CD14-positive monocyte (primary cell): ENCODE measurements around the gene SEC23A. TPM values are rescaled to one million over a fixed set of nuclear protein-coding genes. Genes with fewer than 3 reads are reported as not detected.

Source experiments
- DNase-seq, 3 donors: peaks; one replicate each; pipeline ENCODE4 v3.0.0-alpha.2; 2011 to 2022
- H2AFZ ChIP-seq: 2 replicates; pipeline ENCODE4 v1.6.0; 2012; ENCODE audit warnings: mild to moderate bottlenecking, low read depth, low read length, inconsistent platforms; ENCODE audit not compliant: insufficient read depth, poor library complexity, severe bottlenecking
- H3K27ac ChIP-seq, 2 donors: 1 replicate in 1 of 2; 2 replicates in 1 of 2; pipeline ENCODE4 v1.5.1; 2012 to 2013; ENCODE audit warnings: low read length in 2 of 2, control low read depth in 1 of 2, inconsistent platforms in 1 of 2, low read depth in 1 of 2, mild to moderate bottlenecking in 1 of 2
- H3K27me3 ChIP-seq, 2 donors: one replicate each; pipeline versions ENCODE4 v1.6.0 to v1.6.1; 2011 to 2013; ENCODE audit warnings: low read length in 2 of 2; ENCODE audit not compliant: control insufficient read depth in 2 of 2, insufficient read depth in 2 of 2
- H3K36me3 ChIP-seq, 2 donors: replicated peaks in 1 of 2; 1 replicate in 1 of 2; 2 replicates in 1 of 2; pipeline versions ENCODE4 v1.5.1 to v1.6.1; 2012 to 2013; ENCODE audit warnings: low read length in 2 of 2, control low read depth in 1 of 2, inconsistent platforms in 1 of 2, mild to moderate bottlenecking in 1 of 2; ENCODE audit not compliant: insufficient read depth in 2 of 2, control insufficient read depth in 1 of 2
- H3K4me1 ChIP-seq, 2 donors: 1 replicate in 1 of 2; 2 replicates in 1 of 2; pipeline versions ENCODE4 v1.5.1 to v1.6.1; 2012 to 2013; ENCODE audit warnings: low read length in 2 of 2, control low read depth in 1 of 2, inconsistent platforms in 1 of 2, mild to moderate bottlenecking in 1 of 2, moderate library complexity in 1 of 2; ENCODE audit not compliant: insufficient read depth in 2 of 2, control insufficient read depth in 1 of 2
- H3K4me2 ChIP-seq: replicated peaks from 2 replicates; pipeline ENCODE3; 2012; ENCODE audit warnings: low read length, moderate library complexity, mild to moderate bottlenecking; ENCODE audit not compliant: poor library complexity, severe bottlenecking; ENCODE audit errors: extremely low read depth
- H3K4me3 ChIP-seq, 3 experiments: fragments of 200-600 bp in 1 of 3; sonication (generic) in 1 of 3; replicated peaks in 1 of 3; 1 replicate in 2 of 3; 2 replicates in 1 of 3; pipeline ENCODE4 v1.5.1; 2011 to 2013; ENCODE audit warnings: low read length in 3 of 3, mild to moderate bottlenecking in 3 of 3, control low read depth in 2 of 3, low read depth in 2 of 3, inconsistent platforms in 1 of 3, moderate library complexity in 1 of 3
- H3K79me2 ChIP-seq: 2 replicates; pipeline ENCODE4 v1.6.0; 2012; ENCODE audit warnings: mild to moderate bottlenecking, control low read depth, inconsistent platforms, low read length, moderate library complexity; ENCODE audit not compliant: insufficient read depth
- H3K9ac ChIP-seq: 2 replicates; pipeline ENCODE4 v1.6.0; 2017; ENCODE audit warnings: low read length, mild to moderate bottlenecking; ENCODE audit not compliant: insufficient read depth, poor library complexity, severe bottlenecking
- H3K9me3 ChIP-seq, 2 donors: replicated peaks in 1 of 2; 1 replicate in 1 of 2; 2 replicates in 1 of 2; pipeline versions ENCODE4 v1.5.1 to v1.6.1; 2012 to 2013; ENCODE audit warnings: low read length in 2 of 2, control low read depth in 1 of 2; ENCODE audit not compliant: control insufficient read depth in 1 of 2, insufficient read depth in 1 of 2
- H4K20me1 ChIP-seq: 2 replicates; pipeline ENCODE4 v1.6.0; 2012; ENCODE audit warnings: mild to moderate bottlenecking, low read length, control low read depth, moderate library complexity; ENCODE audit not compliant: insufficient read depth
- H3K27ac Mint-ChIP-seq, 7 donors: one replicate each; pipeline ENCODE4 v1.8.0; 2020; ENCODE audit warnings: mild to moderate bottlenecking in 7 of 7, mixed read lengths in 7 of 7, moderate library complexity in 6 of 7, inconsistent platforms in 2 of 7
- H3K27me3 Mint-ChIP-seq, 3 donors: one replicate each; pipeline ENCODE4 v1.8.0; 2021 to 2022; ENCODE audit warnings: low read depth in 3 of 3, mild to moderate bottlenecking in 3 of 3, mixed read lengths in 3 of 3, moderate library complexity in 3 of 3, inconsistent platforms in 1 of 3
- H3K36me3 Mint-ChIP-seq, 2 donors: one replicate each; pipeline ENCODE4 v1.8.0; 2020; ENCODE audit warnings: mixed read lengths in 2 of 2, inconsistent platforms in 1 of 2, mild to moderate bottlenecking in 1 of 2
- H3K4me1 Mint-ChIP-seq: one replicate; pipeline ENCODE4 v1.8.0; 2020; ENCODE audit warnings: mild to moderate bottlenecking, mixed read lengths
- H3K4me3 Mint-ChIP-seq, 2 donors: one replicate each; pipeline ENCODE4 v1.8.0; 2020; ENCODE audit warnings: mild to moderate bottlenecking in 2 of 2, mixed read lengths in 2 of 2, moderate library complexity in 1 of 2
- H3K9me3 Mint-ChIP-seq, 7 donors: one replicate each; pipeline ENCODE4 v1.8.0; 2020 to 2022; ENCODE audit warnings: mixed read lengths in 7 of 7, mild to moderate bottlenecking in 6 of 7, moderate library complexity in 6 of 7, inconsistent platforms in 2 of 7
- WGBS: methylation state at CpG from one replicate; pipeline ENCODE4 v1.1.5; 2013; ENCODE audit warnings: missing lambda C conversion rate; ENCODE audit not compliant: insufficient coverage; 5-methylcytosine and 5-hydroxymethylcytosine counted together
- intact Hi-C, 2 donors: fragments of 100-400 bp; cut with micrococcal nuclease; formaldehyde crosslinking; loops; one replicate each; pipeline versions ENCODE4 v1.15.0 to v1.15.1; 2023
- polyA plus RNA-seq, 3 donors: library from polyadenylated mRNA; depleted of rRNA in 1 of 3; unstranded in 2 of 3; stranded (reverse) in 1 of 3; fragments of 300-500 nt in 2 of 3; fragments of >200 nt in 1 of 3; fragmentation: Illumina TruSeq in 2 of 3; gene quantifications; 1 replicate in 2 of 3; 2 replicates in 1 of 3; pipeline ENCODE4 v1.2.3, GENCODE V29; 2012 to 2021
- TF ChIP-seq, protein P1 (sequence below): fragments of 200-600 bp; IDR thresholded peaks from one replicate; pipeline ENCODE4 v1.8.0; 2022; ENCODE audit warnings: antibody characterized with exemption, mild to moderate bottlenecking

SEC23A gene
- polyA plus RNA-seq, 3 donors, result 13.8 to 37.3 (median 36.4) TPM

GRCh38 chr14:39043352-39043943, 59.6 kb downstream of the SEC23A start:
- H3K27me3 Mint-ChIP-seq, result no peaks in the 10 kb centered on the region
- H3K9me3 ChIP-seq, result no peaks in the 10 kb centered on the region
- no peaks in the 10 kb centered on the region for H3K4me1 ChIP-seq
- peaks cover 87 to 94% of the 10 kb centered on the region in 2 donors for H3K36me3 ChIP-seq
- no peaks in the 10 kb centered on the region for H4K20me1 ChIP-seq
- no peak overlapping the region for H2AFZ ChIP-seq
- no peak overlapping the region for H3K9ac ChIP-seq
- no peak overlapping the region for H3K4me3 Mint-ChIP-seq
- intact Hi-C loops, result no loop called here
- no peak overlapping the region for H3K27ac Mint-ChIP-seq
- TF ChIP-seq, protein P1, sequence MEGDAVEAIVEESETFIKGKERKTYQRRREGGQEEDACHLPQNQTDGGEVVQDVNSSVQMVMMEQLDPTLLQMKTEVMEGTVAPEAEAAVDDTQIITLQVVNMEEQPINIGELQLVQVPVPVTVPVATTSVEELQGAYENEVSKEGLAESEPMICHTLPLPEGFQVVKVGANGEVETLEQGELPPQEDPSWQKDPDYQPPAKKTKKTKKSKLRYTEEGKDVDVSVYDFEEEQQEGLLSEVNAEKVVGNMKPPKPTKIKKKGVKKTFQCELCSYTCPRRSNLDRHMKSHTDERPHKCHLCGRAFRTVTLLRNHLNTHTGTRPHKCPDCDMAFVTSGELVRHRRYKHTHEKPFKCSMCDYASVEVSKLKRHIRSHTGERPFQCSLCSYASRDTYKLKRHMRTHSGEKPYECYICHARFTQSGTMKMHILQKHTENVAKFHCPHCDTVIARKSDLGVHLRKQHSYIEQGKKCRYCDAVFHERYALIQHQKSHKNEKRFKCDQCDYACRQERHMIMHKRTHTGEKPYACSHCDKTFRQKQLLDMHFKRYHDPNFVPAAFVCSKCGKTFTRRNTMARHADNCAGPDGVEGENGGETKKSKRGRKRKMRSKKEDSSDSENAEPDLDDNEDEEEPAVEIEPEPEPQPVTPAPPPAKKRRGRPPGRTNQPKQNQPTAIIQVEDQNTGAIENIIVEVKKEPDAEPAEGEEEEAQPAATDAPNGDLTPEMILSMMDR, result no peak
- DNase-seq, result no peak
- no peaks in the 10 kb centered on the region for H3K9me3 Mint-ChIP-seq
- no peaks in the 10 kb centered on the region for H3K4me1 Mint-ChIP-seq
- no peaks in the 10 kb centered on the region for H3K27me3 ChIP-seq
- no peak overlapping the region for H3K27ac ChIP-seq
- H3K4me2 ChIP-seq, result no peak overlapping the region
- peaks cover 67 to 70% of the 10 kb centered on the region in 2 donors for H3K36me3 Mint-ChIP-seq
- no peak overlapping the region for H3K4me3 ChIP-seq
- H3K79me2 ChIP-seq, result no peaks in the 10 kb centered on the region
- 89% methylated on average over 1 of the region's 1 CpG for WGBS

DNA sequence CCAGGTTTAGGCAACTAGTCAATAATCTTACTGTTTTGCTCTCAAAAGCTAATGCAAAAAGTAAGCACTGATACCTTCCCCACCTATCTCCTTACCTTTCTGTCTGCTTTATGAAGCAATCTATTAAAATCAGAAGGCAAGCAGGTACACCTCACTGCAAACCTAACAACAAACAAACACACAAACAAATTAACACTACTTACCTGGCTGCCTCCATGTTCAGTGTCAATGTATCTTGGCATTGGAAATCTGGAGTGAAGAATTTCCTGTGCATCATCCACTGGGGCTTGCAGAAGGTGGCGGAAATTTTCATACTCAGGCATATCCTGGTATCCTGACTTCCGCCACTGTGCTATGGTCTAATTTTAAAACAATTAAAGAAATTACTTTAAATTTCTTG, 62.5 kb downstream of the SEC23A start:
- DNase-seq, result no peak
- TF ChIP-seq, protein P1, result no peak
- Histone ChIP-seq H2AFZ (no peak overlapping the region), H3K4me1 (no peaks in the 10 kb centered on the region), H3K27ac (no peak overlapping the region), H3K4me3 (no peak overlapping the region), H3K79me2 (no peaks in the 10 kb centered on the region), H3K9me3 (no peaks in the 10 kb centered on the region), H3K9ac (no peak overlapping the region), H3K36me3 (peaks cover 88 to 94% of the 10 kb centered on the region in 2 donors), H4K20me1 (no peaks in the 10 kb centered on the region), H3K4me2 (no peak overlapping the region), H3K27me3 (no peaks in the 10 kb centered on the region)
- intact Hi-C loops, result no loop called here
- Mint-ChIP-seq H3K36me3 (peaks cover 41 to 44% of the 10 kb centered on the region in 2 donors), H3K27ac (no peak overlapping the region), H3K27me3 (no peaks in the 10 kb centered on the region), H3K4me1 (no peaks in the 10 kb centered on the region), H3K4me3 (no peak overlapping the region), H3K9me3 (no peaks in the 10 kb centered on the region)
- WGBS, result no CpG with 5 or more reads among the region's 2 CpGs
